K562 (cell line): ENCODE results near the gene NT5DC4. TPM values are rescaled to one million over a fixed set of nuclear protein-coding genes. Genes with fewer than 3 reads are reported as not detected.

Source experiments
- ATF2 ChIP-seq: sonication (generic); formaldehyde crosslinking; IDR thresholded peaks from 2 replicates; pipeline ENCODE4 v1.8.1; 2022; ENCODE audit warnings: missing genetic modification reagents
- BRD4 ChIP-seq: fragments of 200-600 bp; sonication (generic); IDR thresholded peaks from 2 replicates; pipeline ENCODE4 v1.6.1; 2017; ENCODE audit warnings: inconsistent platforms
- CBX5 ChIP-seq: IDR thresholded peaks from 2 replicates; pipeline ENCODE4 v1.6.1; 2014; ENCODE audit warnings: low read depth, borderline replicate concordance
- CCNT2 ChIP-seq: IDR thresholded peaks from 2 replicates; pipeline ENCODE4 v1.6.1; 2011; ENCODE audit warnings: borderline replicate concordance, low read depth, mild to moderate bottlenecking, moderate library complexity, mixed read lengths, low read length; ENCODE audit not compliant: insufficient read length; ENCODE audit errors: extremely low read depth
- ELF1 ChIP-seq: fragments of 200-800 bp; sonication (Bioruptor generic); IDR thresholded peaks from 2 replicates; pipeline ENCODE4 v1.6.1; 2016; ENCODE audit warnings: missing genetic modification characterization, missing compliant biosample characterization
- ELK3 ChIP-seq: fragments of 450-650 bp; formaldehyde crosslinking; IDR thresholded peaks from 2 replicates; pipeline ENCODE4 v1.4.0; 2020; ENCODE audit warnings: mild to moderate bottlenecking
- FOXJ3 ChIP-seq: sonication (generic); formaldehyde crosslinking; IDR thresholded peaks from 2 replicates; pipeline ENCODE4 v1.4.0; 2020; ENCODE audit warnings: mild to moderate bottlenecking, missing genetic modification reagents
- FOXK2 ChIP-seq, 2 experiments: fragments of 450-650 bp; IDR thresholded peaks in 1 of 2; conservative IDR thresholded peaks in 1 of 2; 2 replicates each; pipeline ENCODE4 v1.6.1; 2016; ENCODE audit warnings: low read depth in 2 of 2, mild to moderate bottlenecking in 1 of 2
- KDM4B ChIP-seq, 2 experiments: fragments of 450-650 bp in 1 of 2; sonication (generic) in 1 of 2; IDR thresholded peaks; 2 replicates each; pipeline ENCODE4 v1.6.1; 2016 to 2017; ENCODE audit warnings: borderline replicate concordance in 2 of 2, antibody characterized with exemption in 1 of 2, low read depth in 1 of 2, mild to moderate bottlenecking in 1 of 2
- KLF13 ChIP-seq: fragments of 450-650 bp; IDR thresholded peaks from 2 replicates; pipeline ENCODE4 v1.6.1; 2016; ENCODE audit warnings: missing genetic modification characterization, low read depth, mild to moderate bottlenecking, missing compliant biosample characterization, moderate library complexity, borderline replicate concordance
- MEF2D ChIP-seq: conservative IDR thresholded peaks from 2 replicates; pipeline ENCODE4 v1.6.1; 2016; ENCODE audit warnings: low read depth, missing genetic modification characterization, missing compliant biosample characterization
- MNT ChIP-seq, 2 experiments: fragments of 450-650 bp; conservative IDR thresholded peaks; 2 replicates each; pipeline ENCODE4 v1.6.1; 2017; ENCODE audit warnings: mild to moderate bottlenecking in 2 of 2, moderate library complexity in 2 of 2
- NR4A1 ChIP-seq, 2 experiments: fragments of 250-450 bp in 1 of 2; fragments of 450-650 bp in 1 of 2; sonication (Bioruptor Pico) in 1 of 2; IDR thresholded peaks; 2 replicates each; pipeline versions ENCODE4 v1.4.0 to v1.6.1; 2016 to 2020; ENCODE audit warnings: mild to moderate bottlenecking in 2 of 2, missing compliant biosample characterization in 1 of 2, missing genetic modification characterization in 1 of 2, moderate library complexity in 1 of 2
- PHF21A ChIP-seq: fragments of 450-650 bp; IDR thresholded peaks from 2 replicates; pipeline ENCODE4 v1.6.1; 2017; ENCODE audit warnings: low read depth, borderline replicate concordance
- POLR2AphosphoS5 ChIP-seq: IDR thresholded peaks from 2 replicates; pipeline ENCODE4 v1.6.1; 2011; ENCODE audit warnings: mild to moderate bottlenecking, low read depth, low read length, moderate library complexity; ENCODE audit not compliant: control insufficient read depth, insufficient read depth
- TCF7 ChIP-seq: sonication (generic); IDR thresholded peaks from 2 replicates; pipeline ENCODE4 v1.6.1; 2016; ENCODE audit warnings: antibody characterized with exemption, borderline replicate concordance
- THRB ChIP-seq: fragments of 450-650 bp; formaldehyde crosslinking; conservative IDR thresholded peaks from 2 replicates; pipeline ENCODE4 v1.4.0; 2022; ENCODE audit warnings: mild to moderate bottlenecking, missing genetic modification characterization
- YY1 ChIP-seq, 3 experiments: IDR thresholded peaks; 2 replicates each; pipeline ENCODE4 v1.6.1; 2011; ENCODE audit warnings: low read length in 2 of 3, mild to moderate bottlenecking in 2 of 3, moderate library complexity in 2 of 3, borderline replicate concordance in 1 of 3, control low read depth in 1 of 3, low read depth in 1 of 3; ENCODE audit not compliant: insufficient read depth in 3 of 3, insufficient replicate concordance in 2 of 3, control insufficient read depth in 1 of 3, insufficient read length in 1 of 3; ENCODE audit errors: extremely low read depth in 1 of 3
- ZBTB8A ChIP-seq: fragments of 450-650 bp; IDR thresholded peaks from 2 replicates; pipeline ENCODE4 v1.6.1; 2018; ENCODE audit warnings: mild to moderate bottlenecking, moderate library complexity; ENCODE audit not compliant: partially characterized antibody
- ZNF311 ChIP-seq: fragments of 250-450 bp; sonication (Bioruptor Pico); IDR thresholded peaks from 2 replicates; pipeline ENCODE4 v1.4.0; 2020; ENCODE audit warnings: mild to moderate bottlenecking, moderate library complexity
- ZNF445 ChIP-seq: fragments of 250-450 bp; sonication (Bioruptor Pico); IDR thresholded peaks from 2 replicates; pipeline ENCODE4 v1.4.0; 2020; ENCODE audit warnings: low read depth, mild to moderate bottlenecking, moderate library complexity
- polyA plus RNA-seq, 8 experiments: library from polyadenylated mRNA; depleted of rRNA in 4 of 8; stranded (reverse) in 5 of 8; unstranded in 3 of 8; fragments of >200 nt; fragmentation: Nextera tagmentation in 2 of 8; fragmentation: Illumina TruSeq in 1 of 8; extraction: Ambion mirVana in 2 of 8; extraction: Trizol in 1 of 8; gene quantifications; 2 replicates each; pipeline versions ENCODE4 v1.2.1 to v1.2.3, GENCODE V29; 2011 to 2014; ENCODE audit warnings: inconsistent platforms in 1 of 8, missing spikeins in 1 of 8
- total RNA-seq, 7 experiments: library from RNA; depleted of rRNA in 6 of 7; stranded (reverse); fragments of >200 nt in 6 of 7; fragmentation: Illumina TruSeq in 2 of 7; extraction: Trizol in 2 of 7; gene quantifications; 2 replicates each; pipeline versions ENCODE4 v1.2.1 to v1.2.3, GENCODE V29; 2011 to 2021; ENCODE audit warnings: low replicate concordance in 1 of 7

The NT5DC4 gene
- total and polyA plus RNA-seq, 9 of the 15 experiments (the other 6 are each of a cell fraction or from before 2014, with no cell fraction given), result 0.44 to 6.9 (median 2.5) TPM

GRCh38 chr2:112712903-112713584 is 7.8 kb upstream of the NT5DC4 start (continued):
- TF ChIP-seq ZNF311 (CRISPR knock-in tag) (no peak), ZNF445 (CRISPR knock-in tag) (no peak), TCF7 (no peak), MEF2D (tag) (no peak), THRB (CRISPR knock-in tag) (no peak), MNT (conservative IDR thresholded peaks at IDR 0.05) (peak; percentile 29 to 55; a peak in 3 of 4 replicates), ATF2 (CRISPR knock-in tag) (no peak), FOXJ3 (CRISPR knock-in tag) (no peak), PHF21A (no peak), KLF13 (no peak), FOXK2 (conservative IDR thresholded peaks at IDR 0.05 in 1 of 2, IDR thresholded peaks at IDR 0.05 in 1 of 2; ENCODE audit: low read depth in 2 of 2) (no peak), BRD4 (no peak), CCNT2 (no peak), ZBTB8A (no peak), CBX5 (no peak), ELK3 (no peak), YY1 (IDR thresholded peaks at IDR 0.05; ENCODE audit: borderline replicate concordance in 1 of 3, control insufficient read depth in 1 of 3, extremely low read depth in 1 of 3, insufficient read depth in 3 of 3, insufficient read length in 1 of 3, insufficient replicate concordance in 2 of 3, low read depth in 1 of 3, low read length in 2 of 3) (no peak), KDM4B (IDR thresholded peaks at IDR 0.05; ENCODE audit: borderline replicate concordance in 2 of 2, low read depth in 1 of 2) (no peak), ELF1 (tag) (no peak), NR4A1 (CRISPR knock-in tag; IDR thresholded peaks at IDR 0.05) (no peak), NR4A1 (tag; IDR thresholded peaks at IDR 0.05) (no peak), POLR2AphosphoS5 (no peak)
